ENCODE measurements around the gene SLC22A7.

DNA sequence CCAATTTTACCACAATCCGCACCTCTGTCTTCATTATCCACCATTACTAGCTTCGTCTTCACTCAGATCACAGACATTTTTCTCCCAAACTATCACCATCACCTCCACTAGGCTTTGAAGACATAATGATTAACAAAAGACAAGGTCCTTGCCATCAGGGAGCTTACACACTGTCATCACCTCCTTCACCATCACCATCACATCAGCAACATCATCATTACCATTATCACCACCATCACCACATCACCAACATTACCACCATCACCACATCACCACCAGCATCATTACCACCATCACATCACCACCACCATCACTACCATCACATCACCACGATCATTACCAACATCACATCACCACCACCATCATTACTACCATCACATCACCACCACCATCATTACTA is 4.4 kb upstream of the SLC22A7 start:
- TF ChIP-seq, protein P1, sequence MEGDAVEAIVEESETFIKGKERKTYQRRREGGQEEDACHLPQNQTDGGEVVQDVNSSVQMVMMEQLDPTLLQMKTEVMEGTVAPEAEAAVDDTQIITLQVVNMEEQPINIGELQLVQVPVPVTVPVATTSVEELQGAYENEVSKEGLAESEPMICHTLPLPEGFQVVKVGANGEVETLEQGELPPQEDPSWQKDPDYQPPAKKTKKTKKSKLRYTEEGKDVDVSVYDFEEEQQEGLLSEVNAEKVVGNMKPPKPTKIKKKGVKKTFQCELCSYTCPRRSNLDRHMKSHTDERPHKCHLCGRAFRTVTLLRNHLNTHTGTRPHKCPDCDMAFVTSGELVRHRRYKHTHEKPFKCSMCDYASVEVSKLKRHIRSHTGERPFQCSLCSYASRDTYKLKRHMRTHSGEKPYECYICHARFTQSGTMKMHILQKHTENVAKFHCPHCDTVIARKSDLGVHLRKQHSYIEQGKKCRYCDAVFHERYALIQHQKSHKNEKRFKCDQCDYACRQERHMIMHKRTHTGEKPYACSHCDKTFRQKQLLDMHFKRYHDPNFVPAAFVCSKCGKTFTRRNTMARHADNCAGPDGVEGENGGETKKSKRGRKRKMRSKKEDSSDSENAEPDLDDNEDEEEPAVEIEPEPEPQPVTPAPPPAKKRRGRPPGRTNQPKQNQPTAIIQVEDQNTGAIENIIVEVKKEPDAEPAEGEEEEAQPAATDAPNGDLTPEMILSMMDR (conservative IDR thresholded peaks at IDR 0.05; ENCODE audit: low read length), result no peak
- TF ChIP-seq EZH2phosphoT487 (IDR thresholded peaks at IDR 0.05; ENCODE audit: borderline replicate concordance), result no peak
